Transverse colon (tissue), 4 donors: ENCODE data around the gene TNNI3K. TPM values are rescaled to one million over a fixed set of nuclear protein-coding genes. Genes with fewer than 3 reads are reported as not detected.

Experiments used
- DNase-seq: peaks from one replicate; pipeline ENCODE4 v3.0.0-alpha.2; 2019
- H3K27ac ChIP-seq, 4 donors: fragments of 200-600 bp; sonication (generic); 2 replicates each; pipeline ENCODE4 v1.5.1; 2016 to 2018; ENCODE audit warnings: inconsistent platforms in 4 of 4
- H3K27me3 ChIP-seq: fragments of 200-600 bp; sonication (generic); 2 replicates; pipeline ENCODE4 v1.5.1; 2017; ENCODE audit warnings: inconsistent platforms
- H3K36me3 ChIP-seq, 4 donors: fragments of 200-600 bp; sonication (generic); 2 replicates each; pipeline ENCODE4 v1.5.1; 2017 to 2019; ENCODE audit warnings: inconsistent platforms in 4 of 4
- H3K4me1 ChIP-seq, 4 donors: fragments of 200-600 bp; sonication (generic); 2 replicates each; pipeline ENCODE4 v1.5.1; 2017 to 2020; ENCODE audit warnings: inconsistent platforms in 4 of 4
- H3K4me3 ChIP-seq, 4 donors: fragments of 200-600 bp; sonication (generic); 1 replicate in 1 of 4; 2 replicates in 3 of 4; pipeline versions ENCODE4 v1.5.1 to v1.6.1; 2017 to 2019; ENCODE audit warnings: inconsistent platforms in 4 of 4
- H3K9me3 ChIP-seq, 2 donors: fragments of 200-600 bp; sonication (generic); 2 replicates each; pipeline ENCODE4 v1.5.1; 2017 to 2019; ENCODE audit warnings: inconsistent platforms in 2 of 2
- EP300 ChIP-seq: sonication (generic); formaldehyde crosslinking; IDR thresholded peaks from one replicate; pipeline ENCODE4 v1.6.1; 2017; ENCODE audit warnings: antibody characterized with exemption, low read depth
- POLR2A ChIP-seq: fragments of 450-650 bp; IDR thresholded peaks from one replicate; pipeline ENCODE4 v1.6.1; 2016; ENCODE audit warnings: antibody characterized with exemption, mild to moderate bottlenecking, moderate library complexity
- POLR2AphosphoS5 ChIP-seq, 3 donors: sonication (generic); formaldehyde crosslinking; IDR thresholded peaks; one replicate each; pipeline ENCODE4 v1.6.1; 2016; ENCODE audit warnings: antibody characterized with exemption in 3 of 3
- WGBS, 2 donors: methylation state at CpG; one replicate each; pipeline ENCODE4 v1.1.5; 2018; ENCODE audit warnings: low coverage in 1 of 2; 5-methylcytosine and 5-hydroxymethylcytosine counted together
- in situ Hi-C, 4 donors: fragments of 200-750 bp; cut with MboI; loops; one replicate each; pipeline versions ENCODE4 v1.15.0 to v1.15.1; 2017; ENCODE audit warnings: low sequenced_read_pairs in 3 of 4, low pct_ligation_motif_present in 1 of 4, low pct_unique_long_range_greater_than_20kb in 1 of 4
- intact Hi-C: fragments of 100-400 bp; cut with DNase I; formaldehyde crosslinking; loops from one replicate; pipeline ENCODE4 v1.15.1; 2023; ENCODE audit warnings: low total_unique reads
- total RNA-seq, 4 donors: library from RNA; depleted of rRNA; stranded (reverse); fragments of >200 nt; gene quantifications; one replicate each; pipeline ENCODE4 v1.1.0, GENCODE V29; 2016
- TF ChIP-seq, protein P1 (sequence below), 5 experiments: fragments of 200-600 bp in 3 of 5; fragments of 450-650 bp in 2 of 5; sonication (generic) in 3 of 5; IDR thresholded peaks; 1 replicate in 2 of 5; 2 replicates in 3 of 5; pipeline ENCODE4 v1.5.1; 2016 to 2017; ENCODE audit warnings: antibody characterized with exemption in 5 of 5, inconsistent platforms in 3 of 5, mild to moderate bottlenecking in 2 of 5, moderate library complexity in 1 of 5

The TNNI3K gene
- total RNA-seq, 4 donors from 2014 or later: 0.95 to 14.2 (median 2.9) TPM; not detected in 1

DNA sequence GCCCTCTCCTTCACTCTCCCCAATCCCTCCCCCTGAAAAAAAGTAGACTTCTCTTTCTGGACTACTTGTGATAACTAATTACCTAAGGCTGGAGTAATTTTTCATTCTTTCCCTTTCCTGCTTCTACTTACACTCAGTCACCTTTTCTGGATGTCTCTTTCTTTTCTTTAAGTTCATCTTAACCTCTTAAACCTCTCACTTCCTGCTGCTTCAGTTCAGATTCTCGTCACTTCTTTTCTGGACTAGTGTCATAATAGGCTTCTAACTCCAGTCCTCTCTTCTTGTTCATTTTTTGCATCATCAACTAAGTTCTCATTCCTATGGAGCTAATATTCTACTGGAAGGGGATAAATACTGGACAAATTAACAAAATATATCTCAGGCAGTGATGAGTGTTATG lies 201.8 kb downstream of the TNNI3K start:
- Histone ChIP-seq H3K4me3 (no peak overlapping the region), H3K27me3 (no peaks in the 10 kb centered on the region), H3K4me1 (no peaks in the 10 kb centered on the region), H3K36me3 (no peaks in the 10 kb centered on the region), H3K27ac (no peak overlapping the region), H3K9me3 (no peaks in the 10 kb centered on the region)
- intact Hi-C loops (no loop called here), in situ Hi-C loops (no loop called here)
- WGBS, 2 donors: 69 to 88% methylated on average over 1 of the region's 1 CpG
- no peak for TF ChIP-seq POLR2AphosphoS5 (IDR thresholded peaks at IDR 0.05)
- no peak for TF ChIP-seq EP300
- no peak for TF ChIP-seq POLR2A
- TF ChIP-seq, protein P1, sequence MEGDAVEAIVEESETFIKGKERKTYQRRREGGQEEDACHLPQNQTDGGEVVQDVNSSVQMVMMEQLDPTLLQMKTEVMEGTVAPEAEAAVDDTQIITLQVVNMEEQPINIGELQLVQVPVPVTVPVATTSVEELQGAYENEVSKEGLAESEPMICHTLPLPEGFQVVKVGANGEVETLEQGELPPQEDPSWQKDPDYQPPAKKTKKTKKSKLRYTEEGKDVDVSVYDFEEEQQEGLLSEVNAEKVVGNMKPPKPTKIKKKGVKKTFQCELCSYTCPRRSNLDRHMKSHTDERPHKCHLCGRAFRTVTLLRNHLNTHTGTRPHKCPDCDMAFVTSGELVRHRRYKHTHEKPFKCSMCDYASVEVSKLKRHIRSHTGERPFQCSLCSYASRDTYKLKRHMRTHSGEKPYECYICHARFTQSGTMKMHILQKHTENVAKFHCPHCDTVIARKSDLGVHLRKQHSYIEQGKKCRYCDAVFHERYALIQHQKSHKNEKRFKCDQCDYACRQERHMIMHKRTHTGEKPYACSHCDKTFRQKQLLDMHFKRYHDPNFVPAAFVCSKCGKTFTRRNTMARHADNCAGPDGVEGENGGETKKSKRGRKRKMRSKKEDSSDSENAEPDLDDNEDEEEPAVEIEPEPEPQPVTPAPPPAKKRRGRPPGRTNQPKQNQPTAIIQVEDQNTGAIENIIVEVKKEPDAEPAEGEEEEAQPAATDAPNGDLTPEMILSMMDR (IDR thresholded peaks at IDR 0.05): no peak
- DNase-seq: no peak

DNA sequence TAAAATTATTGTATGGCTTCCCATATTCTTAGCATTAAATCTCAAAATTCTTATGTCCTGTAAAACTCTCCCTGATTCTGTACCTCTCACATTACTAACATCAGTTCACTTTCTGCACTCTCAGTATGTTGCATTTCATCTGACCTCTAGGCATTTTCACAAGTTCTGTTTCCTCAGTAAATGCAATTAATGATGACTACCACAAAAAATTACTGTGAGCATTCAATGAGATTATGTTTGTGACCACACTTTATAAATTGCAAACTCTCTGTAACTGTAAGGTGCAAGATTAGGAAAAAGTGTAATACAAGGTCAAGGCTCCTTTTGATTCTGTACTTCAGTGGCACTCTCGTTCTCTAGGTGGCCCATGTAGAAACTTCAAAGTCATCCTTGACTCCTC lies 216.8 kb downstream of the TNNI3K start:
- no peak overlapping the region for H3K27ac ChIP-seq
- intact Hi-C loops: no loop called here
- in situ Hi-C loops: no loop called here
- no peak for DNase-seq
- 36 to 78% methylated on average over 1 of the region's 1 CpG for WGBS, 2 donors
- no peaks in the 10 kb centered on the region for H3K27me3 ChIP-seq
- H3K4me1 ChIP-seq: no peaks in the 10 kb centered on the region
- no peaks in the 10 kb centered on the region for H3K36me3 ChIP-seq
- H3K9me3 ChIP-seq: no peaks in the 10 kb centered on the region
- H3K4me3 ChIP-seq: no peak overlapping the region
- TF ChIP-seq, protein P1 (IDR thresholded peaks at IDR 0.05): no peak
- TF ChIP-seq POLR2AphosphoS5 (IDR thresholded peaks at IDR 0.05): no peak
- no peak for TF ChIP-seq POLR2A
- no peak for TF ChIP-seq EP300

DNA sequence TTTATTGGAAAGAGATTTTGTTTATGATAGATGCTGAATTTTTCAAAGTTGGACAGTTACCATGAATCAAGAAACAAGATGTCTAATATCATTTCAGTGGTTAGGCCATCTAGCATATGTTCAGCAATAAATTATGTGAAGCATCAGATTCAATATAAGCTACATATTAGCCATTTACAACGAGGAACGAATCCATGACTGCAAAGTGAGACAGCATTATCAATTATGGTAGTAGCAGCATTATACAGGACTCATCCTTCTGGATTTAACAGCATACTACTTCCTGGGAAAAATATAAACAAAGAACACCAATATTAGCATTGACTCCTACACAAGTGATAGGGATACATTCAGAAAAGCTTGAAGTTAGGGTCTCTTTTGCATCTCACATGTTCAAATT lies 218.1 kb downstream of the TNNI3K start:
- WGBS, 2 donors: 67 to 74% methylated on average over 2 of the region's 2 CpGs
- H3K4me1 ChIP-seq: no peaks in the 10 kb centered on the region
- intact Hi-C loops (no loop called here), in situ Hi-C loops (no loop called here)
- TF ChIP-seq, protein P1 (IDR thresholded peaks at IDR 0.05): no peak
- H3K4me3 ChIP-seq: no peak overlapping the region
- DNase-seq: no peak
- H3K36me3 ChIP-seq: no peaks in the 10 kb centered on the region
- H3K27me3 ChIP-seq: no peaks in the 10 kb centered on the region
- no peak overlapping the region for H3K27ac ChIP-seq
- no peaks in the 10 kb centered on the region for H3K9me3 ChIP-seq

DNA sequence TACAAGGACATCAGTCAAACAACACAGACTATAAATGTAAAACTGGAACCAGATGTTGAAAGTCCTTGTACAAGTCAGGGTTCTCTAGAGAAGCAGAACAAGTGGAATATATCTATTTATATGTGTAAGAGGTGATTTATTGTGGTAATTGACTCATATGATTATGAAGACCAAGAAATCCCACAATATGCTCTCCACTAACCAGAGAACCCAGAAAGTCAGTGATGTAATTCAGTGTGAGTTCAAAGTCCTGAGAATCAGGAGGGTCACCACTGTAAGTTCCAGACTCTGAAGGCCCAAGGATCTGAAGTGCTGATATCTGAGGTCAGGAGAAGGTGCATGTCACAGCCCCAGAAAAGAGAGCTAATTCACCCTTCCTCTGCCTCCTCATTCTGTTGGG lies 220.2 kb downstream of the TNNI3K start:
- no peaks in the 10 kb centered on the region for H3K9me3 ChIP-seq
- TF ChIP-seq, protein P1 (IDR thresholded peaks at IDR 0.05): no peak
- TF ChIP-seq POLR2AphosphoS5 (IDR thresholded peaks at IDR 0.05) (no peak), EP300 (no peak), POLR2A (no peak)
- no peak for DNase-seq
- no peak overlapping the region for H3K27ac ChIP-seq
- in situ Hi-C loops (no loop called here), intact Hi-C loops (loop anchor here (2.0 kb wide), 1 partner anchor 47 kb away; no protein-coding TSS in a partner anchor)
- H3K4me1 ChIP-seq: no peaks in the 10 kb centered on the region
- no peaks in the 10 kb centered on the region for H3K27me3 ChIP-seq
- no peak overlapping the region for H3K4me3 ChIP-seq
- no peaks in the 10 kb centered on the region for H3K36me3 ChIP-seq
